Measurements from ENCODE around the gene CNKSR2.

CNKSR2 gene

DNA sequence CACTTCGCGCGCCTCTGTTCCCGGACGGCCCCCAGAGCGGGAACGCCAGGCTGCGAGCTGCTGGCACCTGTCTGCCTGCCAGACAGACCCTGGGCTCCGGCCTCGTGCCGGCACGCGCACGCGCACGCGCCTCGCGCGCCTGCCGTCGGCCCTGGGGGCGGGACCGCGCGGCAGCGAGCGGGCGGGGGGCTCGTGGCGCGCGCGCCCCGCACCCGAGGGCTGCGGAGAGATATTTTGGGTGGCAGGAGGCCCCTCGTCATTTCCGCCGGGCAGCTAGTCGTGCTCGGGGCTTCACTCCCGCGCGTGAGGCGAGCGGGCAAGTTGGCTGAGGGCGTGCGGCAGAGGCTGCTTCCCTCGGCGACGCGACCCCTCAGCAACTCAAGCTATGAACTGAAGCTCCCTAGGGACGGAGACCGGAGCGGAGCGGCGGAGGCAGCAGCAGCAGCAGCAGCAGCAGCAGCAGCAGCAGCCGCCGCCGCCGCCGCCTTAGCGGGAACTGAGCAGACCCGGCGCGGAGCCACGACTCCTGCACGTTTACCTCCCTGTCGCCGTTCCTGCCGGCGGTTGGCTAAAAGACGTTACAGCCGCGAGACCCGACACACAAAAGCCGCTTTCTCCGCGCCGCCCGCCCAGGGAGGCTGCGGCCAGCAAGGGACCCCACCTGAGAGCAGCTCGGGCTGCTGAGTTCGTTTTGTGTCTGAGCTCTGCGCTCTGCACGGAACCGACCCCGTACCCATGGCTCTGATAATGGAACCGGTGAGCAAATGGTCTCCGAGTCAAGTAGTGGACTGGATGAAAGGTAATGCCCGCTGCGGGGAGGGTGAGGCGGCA, at the start of gene CNKSR2:
TSS of gene CNKSR2 (plus strand) at position 256 of the 831 bp plus-strand sequence. CDS start at position 736, 480 bp downstream.
- DNase-seq = peak; percentile 53

DNA sequence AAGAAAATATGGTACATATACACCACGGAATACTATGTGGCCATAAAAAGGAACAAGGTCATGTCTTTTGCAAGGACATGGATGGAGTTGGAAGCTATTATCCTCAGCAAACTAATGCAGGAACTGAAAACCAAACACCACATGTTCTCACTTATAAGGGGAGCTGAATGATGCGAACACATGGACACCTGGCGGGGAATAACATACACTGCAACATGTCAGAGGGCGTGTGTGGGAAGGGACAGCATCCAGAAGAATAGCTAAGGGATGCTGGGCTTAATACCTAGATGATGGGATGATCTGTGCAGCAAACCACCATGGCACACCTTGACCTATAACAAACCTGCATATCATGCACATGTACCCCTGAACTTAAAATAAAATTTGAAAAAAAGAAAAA, 19.5 kb upstream of the CNKSR2 start:
- no peak for DNase-seq

GRCh38 chrX:21355831-21356230, 18.4 kb upstream of the CNKSR2 start:
- DNase-seq = no peak

- no peak for DNase-seq
Observed at GRCh38 chrX:21369613-21370012, 4.6 kb upstream of the CNKSR2 start.

GRCh38 chrX:21373001-21373400, 1.2 kb upstream of the CNKSR2 start:
- no peak for DNase-seq

DNA sequence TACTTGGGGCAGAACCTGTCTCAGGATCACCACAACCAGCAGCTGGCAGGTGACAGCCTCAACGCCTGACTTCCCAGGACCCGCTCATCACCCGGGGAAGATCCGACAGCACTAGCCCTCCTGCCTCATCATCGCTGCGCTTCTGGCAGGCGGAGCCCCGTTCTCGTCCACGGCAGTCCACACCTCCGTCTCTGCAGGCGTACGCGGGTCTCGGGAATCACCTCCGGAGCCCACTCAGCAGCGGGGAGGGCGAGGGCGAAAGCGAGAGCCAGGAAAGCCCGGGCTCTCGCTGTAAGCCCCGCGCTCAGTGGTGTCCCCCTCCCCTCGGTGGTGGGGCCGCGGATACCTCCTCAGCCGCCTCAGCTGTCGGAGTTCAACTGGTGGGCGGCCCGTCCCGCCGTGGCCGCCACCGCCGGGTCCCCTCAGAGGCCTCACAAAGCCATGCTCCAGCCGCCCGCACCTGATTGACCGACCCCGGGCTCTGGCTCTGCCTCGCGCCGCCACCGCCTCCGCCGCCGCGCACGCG, 518 bp upstream of the CNKSR2 start:
- peak; percentile 5 for DNase-seq

GRCh38 chrX:21374994-21375707, 933 bp downstream of the CNKSR2 start:
- no peak for DNase-seq

DNA sequence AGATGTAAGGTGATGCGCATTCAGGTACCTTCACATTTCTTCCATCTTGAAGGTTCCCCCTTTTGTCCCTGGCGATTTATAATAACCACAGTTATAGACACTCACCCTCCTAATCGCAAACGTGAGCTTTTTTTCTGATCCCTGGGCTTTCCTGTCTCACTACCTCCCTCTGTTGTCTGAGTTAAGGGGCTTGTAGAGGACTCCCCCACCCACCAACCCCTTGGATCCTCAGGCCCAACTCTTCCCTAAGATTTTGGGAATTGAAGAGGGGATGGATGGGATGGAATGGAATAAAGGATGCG, 1.4 kb downstream of the CNKSR2 start:
- DNase-seq = no peak

- no peak for DNase-seq
Observed at GRCh38 chrX:21376636-21377035, 2.4 kb downstream of the CNKSR2 start.

GRCh38 chrX:21379991-21380390, 5.8 kb downstream of the CNKSR2 start:
- no peak for DNase-seq

DNA sequence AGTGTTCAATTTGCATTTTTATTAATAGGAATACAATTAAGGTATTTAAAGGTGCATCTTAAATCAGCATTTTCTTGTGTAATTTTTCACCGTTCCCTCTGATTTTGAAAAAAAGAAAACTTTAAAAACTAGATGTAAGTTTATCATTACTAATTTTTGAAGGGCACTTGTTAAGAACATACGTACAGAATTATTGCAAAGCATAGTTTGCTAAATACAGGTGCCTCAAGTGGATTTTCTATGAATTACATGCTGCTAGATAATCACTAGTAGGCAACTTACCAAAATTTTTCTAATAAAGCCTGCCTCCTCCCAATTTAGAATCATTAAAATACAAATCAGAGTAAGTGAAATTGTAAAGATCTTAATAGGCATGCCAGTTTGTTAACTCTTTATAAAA, 8.5 kb downstream of the CNKSR2 start:
- no peak for DNase-seq

DNA sequence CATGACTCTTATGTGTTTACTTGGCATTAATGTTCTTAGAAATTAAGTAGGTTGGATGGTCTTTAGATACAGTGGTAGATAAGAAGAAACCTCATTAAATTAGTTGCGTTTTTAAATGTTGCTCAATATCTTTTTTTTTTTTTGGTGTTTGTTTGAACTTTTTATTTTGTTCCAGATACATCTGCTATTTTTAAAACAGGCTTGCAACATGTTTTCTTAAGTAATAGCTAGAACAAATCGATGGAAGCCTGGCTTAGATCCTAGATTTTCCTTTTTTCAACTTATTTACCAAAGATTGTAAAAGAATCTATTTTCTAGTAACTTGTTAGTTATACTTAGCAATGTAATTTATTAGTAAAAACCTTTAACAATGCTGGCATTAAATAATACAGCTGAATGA, 9.3 kb downstream of the CNKSR2 start:
- no peak for DNase-seq

GRCh38 chrX:21384178-21384577, 10.0 kb downstream of the CNKSR2 start:
- no peak for DNase-seq

GRCh38 chrX:21394792-21395191, 20.6 kb downstream of the CNKSR2 start:
- DNase-seq = no peak

DNA sequence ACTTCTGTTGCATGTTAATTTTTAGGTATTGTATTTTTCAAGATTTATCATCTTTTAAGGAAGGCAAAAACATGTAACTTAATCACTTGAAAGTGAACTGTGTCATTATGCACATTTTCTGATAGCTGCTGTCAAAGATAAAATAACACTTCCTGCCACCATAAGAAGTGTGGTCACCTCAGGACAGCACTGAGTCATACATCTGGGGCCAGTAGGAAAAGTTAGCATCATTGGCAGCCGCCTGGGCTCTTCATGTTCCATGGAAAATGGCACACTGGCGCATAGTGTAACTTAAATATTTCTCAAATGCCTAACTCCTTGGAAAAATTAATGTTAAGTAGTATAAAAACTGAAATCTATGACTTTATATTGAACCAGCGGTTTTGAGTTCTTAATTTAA, 24.2 kb downstream of the CNKSR2 start:
- no peak for DNase-seq

DNA sequence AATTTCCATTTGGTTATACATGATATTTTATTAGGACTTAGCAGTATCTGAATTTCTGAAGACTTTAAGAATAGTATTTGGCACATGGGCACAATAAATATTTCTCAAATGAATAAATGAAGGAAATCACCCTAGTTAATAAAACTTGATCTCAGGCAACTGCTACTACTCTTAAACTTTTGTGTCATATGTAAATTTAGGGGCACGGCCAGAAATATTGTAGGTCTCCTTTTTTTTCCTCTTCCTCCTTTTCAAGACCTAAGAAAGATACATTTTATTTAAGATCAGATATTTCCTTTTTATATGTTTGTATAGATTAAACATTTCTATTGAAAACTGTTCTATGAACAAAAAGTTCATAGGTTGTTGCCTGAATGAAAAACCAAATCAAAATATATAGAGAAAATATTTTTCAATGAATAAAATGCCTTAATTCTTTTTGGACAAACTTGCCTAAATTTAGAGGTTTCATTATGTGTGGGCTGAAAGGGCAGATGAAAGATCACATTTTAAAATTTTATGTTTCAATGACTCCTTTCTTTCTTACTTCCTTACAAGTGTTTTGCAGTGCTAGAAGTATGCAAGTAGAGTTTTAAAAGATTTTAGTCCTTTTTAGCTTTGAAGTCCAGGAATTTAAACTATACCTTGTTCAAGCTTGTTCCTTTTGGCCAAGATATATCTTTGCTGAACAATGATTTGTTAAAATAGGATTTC, 26.3 kb downstream of the CNKSR2 start:
- DNase-seq = no peak

DNA sequence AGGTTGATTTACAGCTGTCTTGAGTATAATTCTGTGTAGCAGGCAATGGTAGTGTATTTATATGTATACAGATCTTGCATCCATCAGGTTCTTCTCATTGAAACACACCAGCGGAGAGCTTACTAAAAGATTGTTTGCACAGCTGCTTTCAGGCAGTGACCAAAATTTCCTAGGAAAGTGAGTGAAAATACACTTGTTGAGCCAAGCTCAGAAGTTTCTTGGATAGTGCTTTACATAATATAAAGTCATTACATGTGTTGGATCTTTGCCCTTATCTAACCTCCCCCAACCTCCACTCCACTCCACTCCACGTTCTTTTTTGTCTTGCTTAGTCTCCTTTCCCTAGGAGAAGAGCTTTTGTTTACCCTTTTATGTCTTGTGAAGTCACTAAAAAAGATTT, 34.1 kb downstream of the CNKSR2 start:
- DNase-seq = no peak

DNA sequence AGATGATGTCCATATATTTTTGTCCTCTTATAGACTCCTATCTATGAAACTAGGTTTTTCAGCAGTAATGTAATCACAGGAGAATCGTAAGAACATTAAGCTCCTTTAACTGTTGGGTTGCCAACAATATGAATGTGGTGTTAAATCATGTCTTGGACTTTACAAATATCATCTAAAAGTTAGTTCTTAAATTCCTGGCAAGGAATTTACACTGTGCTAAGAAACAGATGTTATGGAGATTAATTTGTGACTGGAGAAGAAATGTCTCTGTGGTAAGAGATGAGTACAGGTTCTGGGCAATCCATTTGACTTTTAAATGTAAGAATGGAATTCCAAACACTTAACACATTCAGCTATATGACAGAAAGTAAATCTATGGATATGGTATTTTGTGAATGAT, 34.6 kb downstream of the CNKSR2 start:
- DNase-seq = no peak

GRCh38 chrX:21412029-21412428, 37.8 kb downstream of the CNKSR2 start:
- no peak for DNase-seq

DNA sequence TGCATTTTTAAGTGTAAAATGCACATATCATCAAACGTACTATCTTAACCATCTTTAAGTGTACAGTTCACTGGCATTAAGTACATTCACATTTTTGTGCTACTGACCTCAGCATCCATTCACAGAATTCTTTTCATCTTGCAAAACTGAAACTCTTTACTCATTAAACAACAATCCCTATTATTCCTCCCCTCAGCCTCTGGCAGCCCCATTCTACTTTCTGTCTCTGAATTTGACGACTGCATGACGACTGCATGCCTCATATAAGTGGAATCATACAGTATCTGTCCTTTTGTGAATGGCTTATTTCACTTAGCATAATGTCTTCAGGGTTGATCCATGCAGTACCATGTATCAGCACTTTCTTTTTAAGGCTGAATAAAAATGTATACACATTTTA, 38.7 kb downstream of the CNKSR2 start:
- DNase-seq = no peak

- no peak for DNase-seq
Observed at GRCh38 chrX:21427086-21427485, 52.9 kb downstream of the CNKSR2 start.

GRCh38 chrX:21437036-21437435, 62.8 kb downstream of the CNKSR2 start:
- no peak for DNase-seq

DNA sequence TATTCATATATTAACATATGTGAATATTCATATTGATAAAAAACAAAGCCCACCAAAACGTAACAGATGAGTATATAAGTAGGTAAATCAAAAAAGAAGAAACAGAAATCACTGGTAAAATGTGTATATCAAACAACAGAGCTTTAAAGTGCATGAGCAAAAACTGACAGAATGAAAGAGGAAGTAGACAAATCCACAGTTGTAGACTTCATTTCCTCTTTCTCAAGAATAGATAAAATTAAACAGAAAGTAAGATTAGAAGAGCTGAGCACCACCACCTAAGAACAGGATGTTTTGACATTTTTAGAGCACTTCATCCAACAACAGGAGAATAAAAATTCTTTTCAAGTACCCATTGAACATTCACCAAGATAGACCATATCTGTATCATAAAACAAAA, 64.6 kb downstream of the CNKSR2 start:
- no peak for DNase-seq

DNA sequence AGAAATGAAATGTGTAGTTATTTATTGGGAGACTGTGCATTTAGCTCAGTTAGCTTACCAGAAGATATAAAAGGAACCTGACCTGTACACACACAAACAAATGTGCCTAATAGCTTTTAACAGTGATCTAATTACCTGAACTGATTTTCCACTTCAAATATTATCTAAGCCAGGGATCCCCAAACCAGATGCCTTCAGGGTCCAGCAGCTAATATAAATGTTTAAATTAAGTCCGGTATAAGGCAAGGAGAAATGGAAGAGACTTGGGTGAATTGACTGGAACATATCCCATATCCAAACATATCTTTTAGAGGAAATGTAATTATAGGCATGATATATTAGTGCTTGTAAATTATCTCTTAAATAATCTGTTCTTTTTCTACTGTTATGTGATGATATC, 66.7 kb downstream of the CNKSR2 start:
- no peak for DNase-seq

Measured in activated gamma-delta T cell treated with Interleukin-2 at 50 U/mL for 16 hours (primary cell).